ENCODE measurements around the gene FASTKD3.

FASTKD3 gene

GRCh38 chr5:7815892-7816534, 52.8 kb downstream of the FASTKD3 start:
- Mint-ChIP-seq H3K36me3 (ENCODE audit: low read depth) (no peaks in the 10 kb centered on the region), H3K9me3 (no peaks in the 10 kb centered on the region), H3K27ac (peak overlapping the region in 1 of 3 experiments; percentile 42), H3K4me3 (no peak overlapping the region), H3K4me1 (peaks cover 10% of the 10 kb centered on the region), H3K27me3 (ENCODE audit: low read depth) (peaks cover 7% of the 10 kb centered on the region)
- TF ChIP-seq, protein P1, sequence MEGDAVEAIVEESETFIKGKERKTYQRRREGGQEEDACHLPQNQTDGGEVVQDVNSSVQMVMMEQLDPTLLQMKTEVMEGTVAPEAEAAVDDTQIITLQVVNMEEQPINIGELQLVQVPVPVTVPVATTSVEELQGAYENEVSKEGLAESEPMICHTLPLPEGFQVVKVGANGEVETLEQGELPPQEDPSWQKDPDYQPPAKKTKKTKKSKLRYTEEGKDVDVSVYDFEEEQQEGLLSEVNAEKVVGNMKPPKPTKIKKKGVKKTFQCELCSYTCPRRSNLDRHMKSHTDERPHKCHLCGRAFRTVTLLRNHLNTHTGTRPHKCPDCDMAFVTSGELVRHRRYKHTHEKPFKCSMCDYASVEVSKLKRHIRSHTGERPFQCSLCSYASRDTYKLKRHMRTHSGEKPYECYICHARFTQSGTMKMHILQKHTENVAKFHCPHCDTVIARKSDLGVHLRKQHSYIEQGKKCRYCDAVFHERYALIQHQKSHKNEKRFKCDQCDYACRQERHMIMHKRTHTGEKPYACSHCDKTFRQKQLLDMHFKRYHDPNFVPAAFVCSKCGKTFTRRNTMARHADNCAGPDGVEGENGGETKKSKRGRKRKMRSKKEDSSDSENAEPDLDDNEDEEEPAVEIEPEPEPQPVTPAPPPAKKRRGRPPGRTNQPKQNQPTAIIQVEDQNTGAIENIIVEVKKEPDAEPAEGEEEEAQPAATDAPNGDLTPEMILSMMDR (IDR thresholded peaks at IDR 0.05; ENCODE audit: unreplicated experiment in 3 of 3) = peak; percentile 69 to 88 (median 73)

GRCh38 chr5:7814816-7815215, 54.0 kb downstream of the FASTKD3 start:
- peaks cover 7% of the 10 kb centered on the region for H3K27me3 Mint-ChIP-seq (ENCODE audit: low read depth)
- no peaks in the 10 kb centered on the region for H3K36me3 Mint-ChIP-seq (ENCODE audit: low read depth)
- H3K9me3 Mint-ChIP-seq = no peaks in the 10 kb centered on the region
- peaks cover 10% of the 10 kb centered on the region for H3K4me1 Mint-ChIP-seq
- peak overlapping the region in 1 of 3 experiments; percentile 59 for H3K27ac Mint-ChIP-seq
- no peak overlapping the region for H3K4me3 Mint-ChIP-seq
- TF ChIP-seq, protein P1 (IDR thresholded peaks at IDR 0.05; ENCODE audit: unreplicated experiment in 3 of 3) = no peak

DNA sequence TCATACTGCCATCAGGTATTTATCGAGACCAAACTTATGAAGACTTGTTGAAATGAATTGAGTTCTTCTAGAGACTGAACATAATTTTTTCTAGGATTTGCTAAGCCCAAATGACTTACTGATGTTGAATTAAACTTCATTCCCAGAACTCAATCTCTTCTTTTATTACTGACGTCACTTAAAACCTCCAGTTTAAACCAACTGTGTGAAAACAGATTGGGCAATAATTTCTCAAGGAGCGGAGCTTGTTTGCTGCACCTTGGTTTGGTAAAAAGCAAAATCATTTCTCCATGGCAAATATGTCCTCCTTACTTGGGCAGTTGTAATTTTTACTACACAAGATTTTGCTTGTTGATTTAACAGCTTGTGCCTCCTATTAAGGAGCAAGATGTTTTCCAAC, 55.3 kb downstream of the FASTKD3 start:
- Mint-ChIP-seq H3K27me3 (ENCODE audit: low read depth) (no peaks in the 10 kb centered on the region), H3K27ac (peak overlapping the region in 2 of 3 experiments; percentile 8 to 21), H3K4me3 (no peak overlapping the region), H3K36me3 (ENCODE audit: low read depth) (no peaks in the 10 kb centered on the region), H3K9me3 (no peaks in the 10 kb centered on the region), H3K4me1 (peaks cover 5% of the 10 kb centered on the region)
- TF ChIP-seq, protein P1 (IDR thresholded peaks at IDR 0.05; ENCODE audit: unreplicated experiment in 3 of 3) = no peak

DNA sequence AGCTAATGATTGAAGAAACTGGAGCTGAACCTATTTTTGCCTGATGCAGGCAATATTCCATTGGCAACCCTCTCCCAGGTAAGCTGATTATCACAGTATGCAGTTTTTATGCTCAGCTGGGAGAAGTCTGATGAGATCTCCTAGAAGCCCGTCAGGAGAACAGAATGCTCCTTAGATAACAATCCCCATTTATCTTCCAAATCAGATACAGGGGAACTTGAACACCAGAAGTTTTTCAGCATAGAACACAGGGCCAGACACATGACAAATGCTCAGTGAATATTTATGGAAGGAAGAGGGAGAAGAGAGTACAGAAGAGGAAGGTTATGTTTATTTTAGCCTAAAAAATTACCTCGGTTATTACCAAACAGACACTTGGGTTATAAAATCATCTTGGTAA, 55.8 kb downstream of the FASTKD3 start:
- Mint-ChIP-seq H3K4me1 (peaks cover 5% of the 10 kb centered on the region), H3K36me3 (ENCODE audit: low read depth) (no peaks in the 10 kb centered on the region), H3K4me3 (no peak overlapping the region), H3K9me3 (no peaks in the 10 kb centered on the region), H3K27ac (no peak overlapping the region), H3K27me3 (ENCODE audit: low read depth) (no peaks in the 10 kb centered on the region)
- TF ChIP-seq, protein P1 (IDR thresholded peaks at IDR 0.05; ENCODE audit: unreplicated experiment in 3 of 3) = no peak

DNA sequence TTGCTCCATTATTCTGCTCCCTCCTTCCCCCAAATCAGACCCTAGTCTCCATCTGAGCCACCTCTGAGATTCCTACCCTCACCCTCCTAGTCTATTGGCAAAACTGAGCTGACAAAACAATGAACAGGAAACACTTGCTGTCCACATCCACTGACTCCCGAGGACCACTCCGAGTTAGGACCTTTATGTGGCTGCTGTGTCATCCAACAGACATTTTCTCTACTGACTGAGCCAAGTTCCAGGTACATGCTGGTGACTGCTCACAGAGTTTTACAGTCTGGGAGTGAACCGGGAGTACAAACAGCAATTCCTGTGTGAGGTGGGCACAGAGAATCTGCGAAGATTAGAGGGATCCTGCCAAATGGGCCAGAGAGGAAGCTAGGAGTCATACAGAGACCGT, 57.1 kb downstream of the FASTKD3 start:
- Mint-ChIP-seq H3K4me3 (no peak overlapping the region), H3K27ac (no peak overlapping the region), H3K27me3 (ENCODE audit: low read depth) (peaks cover 4% of the 10 kb centered on the region), H3K36me3 (ENCODE audit: low read depth) (peaks cover 4% of the 10 kb centered on the region), H3K9me3 (no peaks in the 10 kb centered on the region), H3K4me1 (peaks cover 5% of the 10 kb centered on the region)
- TF ChIP-seq, protein P1 (IDR thresholded peaks at IDR 0.05; ENCODE audit: unreplicated experiment in 3 of 3) = no peak
